ENCODE measurements around the gene CENPVL1.
"Not testable (repeated sequence)": the region's sequence is repeated elsewhere in the genome, so short reads cannot be mapped to it uniquely, and the experiment has no call there.

The CENPVL1 gene

GRCh38 chrX:51710277-51711164 lies at the start of gene CENPVL1:
Gene CENPVL1, plus strand, starts transcription at chrX:51710512. Its CDS starts 0 bp downstream, at chrX:51710512.
- in situ Hi-C loops (cut with MboI; ENCODE audit: low pct_unique_long_range_greater_than_20kb, low sequenced_read_pairs); DNase-seq: not testable (repeated sequence)

GRCh38 chrX:51665981-51666380 lies 44.3 kb upstream of the CENPVL1 start:
- in situ Hi-C loops (cut with MboI; ENCODE audit: low pct_unique_long_range_greater_than_20kb, low sequenced_read_pairs): no loop called here
- DNase-seq: no peak

GRCh38 chrX:51679689-51680433 lies 30.5 kb upstream of the CENPVL1 start:
- DNase-seq; in situ Hi-C loops (cut with MboI; ENCODE audit: low pct_unique_long_range_greater_than_20kb, low sequenced_read_pairs): not testable (repeated sequence)

GRCh38 chrX:51681808-51682719 lies 28.2 kb upstream of the CENPVL1 start:
- DNase-seq; in situ Hi-C loops (cut with MboI; ENCODE audit: low pct_unique_long_range_greater_than_20kb, low sequenced_read_pairs): not testable (repeated sequence)

- in situ Hi-C loops (cut with MboI; ENCODE audit: low pct_unique_long_range_greater_than_20kb, low sequenced_read_pairs); DNase-seq: not testable (repeated sequence)
Observed at GRCh38 chrX:51682720-51683062, 27.6 kb upstream of the CENPVL1 start, which contains the start of gene CENPVL2. Gene CENPVL2, minus strand, starts transcription at chrX:51682831. Its CDS starts 0 bp downstream, at chrX:51682831.

GRCh38 chrX:51694254-51694653 lies 16.1 kb upstream of the CENPVL1 start:
- in situ Hi-C loops (cut with MboI; ENCODE audit: low pct_unique_long_range_greater_than_20kb, low sequenced_read_pairs): no loop called here

GRCh38 chrX:51697397-51697796 lies 12.9 kb upstream of the CENPVL1 start:
- in situ Hi-C loops (cut with MboI; ENCODE audit: low pct_unique_long_range_greater_than_20kb, low sequenced_read_pairs): no loop called here

More at GRCh38 chrX:51694254-51694653, 16.1 kb upstream of the CENPVL1 start:
- no peak for DNase-seq

GRCh38 chrX:51712943-51713647 lies 2.8 kb downstream of the CENPVL1 start:
- in situ Hi-C loops (cut with MboI; ENCODE audit: low pct_unique_long_range_greater_than_20kb, low sequenced_read_pairs); DNase-seq: not testable (repeated sequence)

More at GRCh38 chrX:51697397-51697796, 12.9 kb upstream of the CENPVL1 start:
- DNase-seq: no peak

- no peak for DNase-seq
- in situ Hi-C loops (cut with MboI; ENCODE audit: low pct_unique_long_range_greater_than_20kb, low sequenced_read_pairs): no loop called here
Observed at GRCh38 chrX:51728202-51728601, 17.9 kb downstream of the CENPVL1 start.

GRCh38 chrX:51737091-51737490 lies 26.8 kb downstream of the CENPVL1 start:
- in situ Hi-C loops (cut with MboI; ENCODE audit: low pct_unique_long_range_greater_than_20kb, low sequenced_read_pairs): no loop called here
- DNase-seq: peak; percentile 26

GRCh38 chrX:51742586-51742985 lies 32.3 kb downstream of the CENPVL1 start:
- DNase-seq: no peak
- in situ Hi-C loops (cut with MboI; ENCODE audit: low pct_unique_long_range_greater_than_20kb, low sequenced_read_pairs): no loop called here

GRCh38 chrX:51743179-51743957 lies 33.1 kb downstream of the CENPVL1 start, which contains the start of gene GSPT2:
Gene GSPT2, plus strand, starts transcription at chrX:51743442. Its CDS starts 185 bp downstream, at chrX:51743627.
- DNase-seq: no peak
- in situ Hi-C loops (cut with MboI; ENCODE audit: low pct_unique_long_range_greater_than_20kb, low sequenced_read_pairs): no loop called here

- in situ Hi-C loops (cut with MboI; ENCODE audit: low pct_unique_long_range_greater_than_20kb, low sequenced_read_pairs): no loop called here
- no peak for DNase-seq
Observed at GRCh38 chrX:51747671-51748070, 37.4 kb downstream of the CENPVL1 start.

- no peak for DNase-seq
- in situ Hi-C loops (cut with MboI; ENCODE audit: low pct_unique_long_range_greater_than_20kb, low sequenced_read_pairs): no loop called here
Observed at GRCh38 chrX:51759055-51759839, 48.9 kb downstream of the CENPVL1 start.

GRCh38 chrX:51760657-51761056 lies 50.3 kb downstream of the CENPVL1 start:
- in situ Hi-C loops (cut with MboI; ENCODE audit: low pct_unique_long_range_greater_than_20kb, low sequenced_read_pairs): no loop called here
- DNase-seq: no peak

Data from KBM-7 (cell line).